ENCODE results near the gene SLC25A48. TPM values are rescaled to one million over a fixed set of nuclear protein-coding genes. Genes with fewer than 3 reads are reported as not detected.

SLC25A48 gene
- total RNA-seq, 4 donors from 2014 or later, result 0.32 TPM; not detected in 3

GRCh38 chr5:135913713-135914626 lies 79.5 kb downstream of the SLC25A48 start:
- no peak for TF ChIP-seq CTCF (IDR thresholded peaks at IDR 0.05)
- no peak for ATAC-seq (ENCODE audit: low FRiP score)
- DNase-seq (ENCODE audit: low spot score), result no peak

- no peak for TF ChIP-seq CTCF (IDR thresholded peaks at IDR 0.05)
- no peak for DNase-seq (ENCODE audit: low spot score)
- no peak for ATAC-seq (ENCODE audit: low FRiP score)
Observed at GRCh38 chr5:135915466-135916001, 81.1 kb downstream of the SLC25A48 start.

- TF ChIP-seq CTCF (IDR thresholded peaks at IDR 0.05), result no peak
- DNase-seq (ENCODE audit: low spot score), result no peak
- no peak for ATAC-seq (ENCODE audit: low FRiP score)
Observed at GRCh38 chr5:135916638-135917263, 82.3 kb downstream of the SLC25A48 start.

GRCh38 chr5:135920199-135920598 lies 85.7 kb downstream of the SLC25A48 start:
- no peak for DNase-seq (ENCODE audit: low spot score)
- no peak for TF ChIP-seq CTCF (IDR thresholded peaks at IDR 0.05)
- no peak for ATAC-seq (ENCODE audit: low FRiP score)

- DNase-seq (ENCODE audit: low spot score) (no peak), ATAC-seq (ENCODE audit: low FRiP score) (peak; percentile 81)
- no peak for TF ChIP-seq CTCF (IDR thresholded peaks at IDR 0.05)
Observed at GRCh38 chr5:135921388-135921787, 86.9 kb downstream of the SLC25A48 start.

- peak; percentile 48 for ATAC-seq (ENCODE audit: low FRiP score)
- no peak for DNase-seq (ENCODE audit: low spot score)
- no peak for TF ChIP-seq CTCF (IDR thresholded peaks at IDR 0.05)
Observed at GRCh38 chr5:135930029-135930948, 95.8 kb downstream of the SLC25A48 start.

Measured in omental fat pad (tissue), 4 donors.